Body of pancreas (tissue), 4 donors: ENCODE data around the gene LAIR2. TPM values are rescaled to one million over a fixed set of nuclear protein-coding genes. Genes with fewer than 3 reads are reported as not detected.

Source experiments
- ATAC-seq: fragments of 150-250 bp; one replicate; pipeline ENCODE4 v1.9.1; 2016
- DNase-seq, 4 donors: peaks; one replicate each; pipeline ENCODE4 v3.0.0-alpha.2; 2019
- H3K27ac ChIP-seq, 4 donors: fragments of 200-600 bp; sonication (generic); 1 replicate in 3 of 4; 2 replicates in 1 of 4; pipeline versions ENCODE4 v1.5.1 to v1.6.1; 2016 to 2019; ENCODE audit warnings: mild to moderate bottlenecking in 1 of 4, mixed read lengths in 1 of 4, moderate library complexity in 1 of 4
- H3K27me3 ChIP-seq, 2 donors: fragments of 200-600 bp; sonication (generic); one replicate each; pipeline ENCODE4 v1.6.0; 2016; ENCODE audit warnings: mild to moderate bottlenecking in 1 of 2
- H3K36me3 ChIP-seq, 2 donors: fragments of 200-600 bp; sonication (generic); replicated peaks in 1 of 2; 2 replicates each; pipeline ENCODE4 v1.5.1; 2016; ENCODE audit warnings: low read depth in 2 of 2; ENCODE audit not compliant: insufficient read depth in 1 of 2
- H3K4me1 ChIP-seq: fragments of 200-600 bp; sonication (generic); one replicate; pipeline ENCODE4 v1.6.0; 2016
- H3K4me3 ChIP-seq, 2 donors: fragments of 200-600 bp; sonication (generic); 1 replicate in 1 of 2; 2 replicates in 1 of 2; pipeline ENCODE4 v1.5.1; 2016 to 2019
- H3K9me3 ChIP-seq, 3 donors: fragments of 200-600 bp; sonication (generic); 1 replicate in 2 of 3; 2 replicates in 1 of 3; pipeline ENCODE4 v1.5.1; 2016
- POLR2A ChIP-seq, 3 donors: fragments of 450-650 bp; IDR thresholded peaks; one replicate each; pipeline ENCODE4 v1.6.1; 2016; ENCODE audit warnings: antibody characterized with exemption in 3 of 3, mild to moderate bottlenecking in 2 of 3
- WGBS, 2 donors: methylation state at CpG; one replicate each; pipeline ENCODE4 v1.1.5; 2017; 5-methylcytosine and 5-hydroxymethylcytosine counted together
- intact Hi-C: fragments of 100-400 bp; cut with DNase I; formaldehyde crosslinking; loops from one replicate; pipeline ENCODE4 v1.15.1; 2023
- total RNA-seq, 2 donors: library from RNA; depleted of rRNA; stranded (reverse); fragments of >200 nt; gene quantifications; one replicate each; pipeline ENCODE4 v1.1.0, GENCODE V29; 2016
- TF ChIP-seq, protein P1 (sequence below), 7 experiments: fragments of 450-650 bp in 4 of 7; fragments of 200-600 bp in 3 of 7; sonication (generic) in 3 of 7; IDR thresholded peaks; one replicate each; pipeline ENCODE4 v1.5.1; 2016 to 2019; ENCODE audit warnings: antibody characterized with exemption in 7 of 7

The LAIR2 gene
- total RNA-seq, 2 donors from 2014 or later: not detected

DNA sequence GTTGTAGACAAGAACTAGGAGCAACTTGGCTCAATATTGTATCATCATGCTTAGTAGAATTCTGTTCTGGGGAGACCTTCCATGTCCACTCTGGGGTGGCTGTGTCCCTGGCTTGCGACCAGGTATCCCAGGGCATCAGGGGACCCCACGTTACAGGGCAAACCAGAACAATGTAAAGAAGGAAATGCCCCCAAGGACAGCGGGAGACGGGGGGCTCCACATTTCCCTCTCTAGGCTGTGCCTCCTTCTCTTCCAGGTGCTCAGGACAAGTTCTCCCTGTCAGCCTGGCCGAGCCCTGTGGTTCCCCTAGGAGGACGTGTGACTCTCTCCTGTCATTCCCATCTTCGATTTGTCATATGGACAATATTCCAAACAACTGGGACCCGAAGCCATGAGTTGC is 30.8 kb downstream of the LAIR2 start:
- Histone ChIP-seq H3K4me1 (no peaks in the 10 kb centered on the region), H3K4me3 (no peak overlapping the region), H3K27ac (no peak overlapping the region), H3K36me3 (no peaks in the 10 kb centered on the region), H3K9me3 (no peaks in the 10 kb centered on the region), H3K27me3 (no peaks in the 10 kb centered on the region)
- ATAC-seq (no peak), DNase-seq (no peak)
- 45 to 51% methylated on average over 5 to 8 of the region's 8 CpGs for WGBS, 2 donors
- intact Hi-C loops: no loop called here
- TF ChIP-seq POLR2A (IDR thresholded peaks at IDR 0.05): no peak
- TF ChIP-seq, protein P1, sequence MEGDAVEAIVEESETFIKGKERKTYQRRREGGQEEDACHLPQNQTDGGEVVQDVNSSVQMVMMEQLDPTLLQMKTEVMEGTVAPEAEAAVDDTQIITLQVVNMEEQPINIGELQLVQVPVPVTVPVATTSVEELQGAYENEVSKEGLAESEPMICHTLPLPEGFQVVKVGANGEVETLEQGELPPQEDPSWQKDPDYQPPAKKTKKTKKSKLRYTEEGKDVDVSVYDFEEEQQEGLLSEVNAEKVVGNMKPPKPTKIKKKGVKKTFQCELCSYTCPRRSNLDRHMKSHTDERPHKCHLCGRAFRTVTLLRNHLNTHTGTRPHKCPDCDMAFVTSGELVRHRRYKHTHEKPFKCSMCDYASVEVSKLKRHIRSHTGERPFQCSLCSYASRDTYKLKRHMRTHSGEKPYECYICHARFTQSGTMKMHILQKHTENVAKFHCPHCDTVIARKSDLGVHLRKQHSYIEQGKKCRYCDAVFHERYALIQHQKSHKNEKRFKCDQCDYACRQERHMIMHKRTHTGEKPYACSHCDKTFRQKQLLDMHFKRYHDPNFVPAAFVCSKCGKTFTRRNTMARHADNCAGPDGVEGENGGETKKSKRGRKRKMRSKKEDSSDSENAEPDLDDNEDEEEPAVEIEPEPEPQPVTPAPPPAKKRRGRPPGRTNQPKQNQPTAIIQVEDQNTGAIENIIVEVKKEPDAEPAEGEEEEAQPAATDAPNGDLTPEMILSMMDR (IDR thresholded peaks at IDR 0.05): no peak

DNA sequence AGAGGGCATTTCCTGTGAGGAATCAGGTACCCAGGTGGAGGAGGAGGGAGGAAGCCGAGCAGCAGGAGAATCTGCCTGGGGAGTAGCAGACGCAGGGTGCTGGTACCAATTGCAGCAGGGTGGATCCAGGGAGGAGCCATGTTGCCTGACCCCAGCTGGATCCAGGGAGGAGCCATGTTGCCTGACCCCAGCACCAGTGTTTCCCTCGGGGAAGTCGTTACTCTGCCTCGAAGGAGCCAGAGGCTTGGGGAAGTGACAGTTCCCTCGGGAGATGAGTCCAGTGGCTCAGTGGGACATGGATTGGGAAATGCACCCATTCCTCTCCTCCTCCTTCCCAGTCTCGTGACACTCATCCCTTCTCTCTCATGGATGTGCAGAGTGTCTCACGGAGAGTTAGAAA is 31.5 kb downstream of the LAIR2 start:
- DNase-seq (no peak), ATAC-seq (no peak)
- Histone ChIP-seq H3K4me3 (no peak overlapping the region), H3K27ac (no peak overlapping the region), H3K4me1 (no peaks in the 10 kb centered on the region), H3K27me3 (no peaks in the 10 kb centered on the region), H3K36me3 (no peaks in the 10 kb centered on the region), H3K9me3 (no peaks in the 10 kb centered on the region)
- 40 to 46% methylated on average over 8 of the region's 8 CpGs for WGBS, 2 donors
- intact Hi-C loops: no loop called here
- TF ChIP-seq POLR2A (IDR thresholded peaks at IDR 0.05): no peak
- TF ChIP-seq, protein P1 (IDR thresholded peaks at IDR 0.05): no peak

DNA sequence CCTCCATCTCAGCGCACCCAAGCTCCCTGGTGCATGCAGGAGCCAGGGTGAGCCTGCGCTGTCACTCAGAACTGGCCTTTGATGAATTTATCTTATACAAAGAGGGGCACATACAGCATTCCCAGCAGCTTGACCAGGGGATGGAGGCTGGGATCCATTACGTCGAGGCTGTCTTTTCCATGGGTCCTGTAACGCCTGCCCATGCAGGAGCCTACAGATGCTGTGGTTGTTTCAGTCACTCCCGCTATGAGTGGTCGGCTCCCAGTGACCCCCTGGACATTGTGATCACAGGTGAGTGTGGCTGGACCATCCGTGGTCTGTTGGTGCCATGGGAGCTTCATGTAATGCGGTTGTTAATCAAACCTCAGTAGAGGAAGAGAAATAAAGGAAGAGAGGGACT is 33.0 kb downstream of the LAIR2 start:
- ATAC-seq (no peak), DNase-seq (no peak)
- Histone ChIP-seq H3K36me3 (no peaks in the 10 kb centered on the region), H3K27me3 (no peaks in the 10 kb centered on the region), H3K27ac (no peak overlapping the region), H3K4me3 (no peak overlapping the region), H3K9me3 (no peaks in the 10 kb centered on the region), H3K4me1 (no peaks in the 10 kb centered on the region)
- TF ChIP-seq, protein P1 (IDR thresholded peaks at IDR 0.05): no peak
- no peak for TF ChIP-seq POLR2A (IDR thresholded peaks at IDR 0.05)
- WGBS, 2 donors: 62 to 64% methylated on average over 7 to 9 of the region's 9 CpGs
- intact Hi-C loops: no loop called here

DNA sequence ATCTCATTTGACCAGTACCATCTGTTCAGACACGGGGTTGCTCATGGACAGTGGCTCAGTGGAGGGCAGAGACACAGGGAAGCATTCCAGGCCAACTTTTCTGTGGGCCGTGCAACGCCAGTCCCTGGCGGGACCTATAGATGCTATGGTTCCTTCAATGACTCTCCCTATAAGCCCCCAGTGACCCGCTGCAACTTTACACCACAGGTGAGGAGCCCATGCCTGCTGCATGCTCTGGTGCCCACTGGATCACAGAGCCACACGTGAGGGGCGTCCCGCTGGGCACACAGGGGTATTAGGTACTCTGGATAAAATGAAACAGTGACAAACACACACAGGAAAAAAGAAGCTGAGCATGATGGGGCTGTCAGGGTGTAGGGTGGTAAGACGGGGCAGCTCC is 34.3 kb downstream of the LAIR2 start:
- intact Hi-C loops: no loop called here
- 64 to 65% methylated on average over 9 of the region's 9 CpGs for WGBS, 2 donors
- TF ChIP-seq, protein P1 (IDR thresholded peaks at IDR 0.05): no peak
- TF ChIP-seq POLR2A (IDR thresholded peaks at IDR 0.05): no peak

DNA sequence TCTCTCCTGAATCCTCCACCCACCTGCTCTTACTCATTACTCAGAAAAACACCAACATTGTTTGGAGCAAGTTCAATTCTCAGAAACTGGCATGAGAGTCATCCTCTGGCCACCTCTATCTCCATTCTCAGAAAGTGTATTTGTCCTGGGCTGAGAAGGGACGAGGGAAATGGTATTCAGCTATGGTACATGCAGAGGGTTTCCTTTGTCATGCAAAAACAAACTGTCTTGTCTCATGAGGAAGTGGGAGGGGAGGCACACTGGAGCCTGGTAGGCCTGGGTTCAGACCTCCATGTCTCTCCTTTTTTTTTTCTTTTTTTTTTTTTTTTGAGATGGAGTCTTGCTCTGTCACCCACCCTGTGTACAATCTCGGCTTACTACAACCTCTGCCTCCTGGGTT is 39.1 kb downstream of the LAIR2 start:
- intact Hi-C loops: no loop called here
- H3K27ac ChIP-seq: no peak overlapping the region
- no peaks in the 10 kb centered on the region for H3K36me3 ChIP-seq
- no peak overlapping the region for H3K4me3 ChIP-seq
- no peaks in the 10 kb centered on the region for H3K27me3 ChIP-seq
- no peak for ATAC-seq
- H3K4me1 ChIP-seq: no peaks in the 10 kb centered on the region
- no peak for TF ChIP-seq POLR2A (IDR thresholded peaks at IDR 0.05)
- TF ChIP-seq, protein P1 (IDR thresholded peaks at IDR 0.05): no peak
- DNase-seq: no peak
- 17 to 28% methylated on average over 2 of the region's 2 CpGs for WGBS, 2 donors
- H3K9me3 ChIP-seq: no peaks in the 10 kb centered on the region

More for the DNA sequence above, 34.3 kb downstream of the LAIR2 start:
- DNase-seq: no peak
- Histone ChIP-seq H3K4me1 (no peaks in the 10 kb centered on the region), H3K9me3 (no peaks in the 10 kb centered on the region), H3K4me3 (no peak overlapping the region), H3K27ac (no peak overlapping the region), H3K36me3 (no peaks in the 10 kb centered on the region), H3K27me3 (no peaks in the 10 kb centered on the region)
- no peak for ATAC-seq
